Heart right ventricle (tissue), 16 donors: ENCODE data around the gene RBMS3. TPM values are rescaled to one million over a fixed set of nuclear protein-coding genes. Genes with fewer than 3 reads are reported as not detected.

ENCODE experiments used
- ATAC-seq, 8 donors: fragments of 200-7000 bp; cut with Tn5 transposase; one replicate each; pipeline ENCODE4 v1.9.1; 2020; ENCODE audit warnings: mild to moderate bottlenecking in 8 of 8, moderate library complexity in 8 of 8, moderate number of reproducible peaks in 1 of 8
- DNase-seq, 2 donors: peaks; one replicate each; pipeline ENCODE4 v3.0.0-alpha.2; 2020
- H3K27ac ChIP-seq, 10 donors: fragments of 200-600 bp; sonication (generic) in 2 of 10; one replicate each; pipeline versions ENCODE4 v1.5.0 to v1.8.0; 2020 to 2022; ENCODE audit warnings: mild to moderate bottlenecking in 3 of 10
- H3K27me3 ChIP-seq, 7 donors: fragments of 200-600 bp; one replicate each; pipeline ENCODE4 v1.8.0; 2021 to 2022; ENCODE audit warnings: mild to moderate bottlenecking in 2 of 7
- H3K36me3 ChIP-seq, 9 donors: fragments of 200-600 bp; sonication (generic) in 1 of 9; one replicate each; pipeline versions ENCODE4 v1.5.0 to v1.8.0; 2020 to 2022; ENCODE audit warnings: mild to moderate bottlenecking in 2 of 9
- H3K4me1 ChIP-seq, 9 donors: fragments of 200-600 bp; sonication (generic) in 1 of 9; one replicate each; pipeline versions ENCODE4 v1.5.0 to v1.8.0; 2020 to 2022; ENCODE audit warnings: mild to moderate bottlenecking in 4 of 9
- H3K4me3 ChIP-seq, 10 donors: fragments of 200-600 bp; sonication (generic) in 2 of 10; one replicate each; pipeline versions ENCODE4 v1.5.0 to v1.8.0; 2020 to 2022; ENCODE audit warnings: mild to moderate bottlenecking in 7 of 10, moderate library complexity in 2 of 10
- H3K9me3 ChIP-seq, 11 donors: fragments of 200-600 bp in 10 of 11; sonication (generic) in 2 of 11; one replicate each; pipeline versions ENCODE4 v1.5.0 to v1.8.0; 2013 to 2022; ENCODE audit warnings: mild to moderate bottlenecking in 2 of 11, control low read depth in 1 of 11, moderate library complexity in 1 of 11
- WGBS, 2 donors: extraction: QIAGEN DNeasy Blood & Tissue Kit; methylation state at CpG; one replicate each; pipeline ENCODE4 v1.1.7; 2013; ENCODE audit warnings: inconsistent platforms in 1 of 2; 5-methylcytosine and 5-hydroxymethylcytosine counted together
- intact Hi-C, 10 donors: fragments of 100-400 bp; cut with DNase I; formaldehyde crosslinking; loops; one replicate each; pipeline versions ENCODE4 v1.11.1 to v1.14.2; 2022
- polyA plus RNA-seq, 2 donors: library from polyadenylated mRNA; stranded (reverse); fragments of 200-250 nt; gene quantifications; one replicate each; pipeline ENCODE4 v1.2.3, GENCODE V29; 2013
- total RNA-seq, 10 donors: library from RNA; stranded (reverse); fragmentation: NEBNext Ultra II Directional in 3 of 10; extraction: Animal tissue kit (Norgen Biotek cat#: 25700) in 3 of 10; gene quantifications; one replicate each; pipeline versions ENCODE4 v1.2.1 to v1.2.4, GENCODE V29; 2021 to 2023
- TF ChIP-seq, protein P1 (sequence below), 9 donors: fragments of 200-600 bp; sonication (generic) in 2 of 9; IDR thresholded peaks; one replicate each; pipeline versions ENCODE4 v1.5.0 to v1.8.0; 2021 to 2022; ENCODE audit warnings: antibody characterized with exemption in 9 of 9, mild to moderate bottlenecking in 5 of 9, moderate library complexity in 1 of 9
- donor health status: Arrhythmogenic right ventricular cardiomyopathy.
- donor health status: ischemic (EF 13 %, LVEDD 7.1; RV severe dilation, severe dysfunction).
- donor health status: healthy with polysubstance abuse.
- donor health status: DM: no; HTN: yes; CAD: no.
- donor health status: DM: no; HTN: no; CAD: no.
- donor health status: ischemic (EF 25% LVEDD 6.9; RV normal size, moderate dysfunction).
- donor health status: ischemic (EF 25% LVEDD 5.7; RV mildly dilated, moderate dysfunction).
- donor health status: healthy.
- donor health status: DM: yes; HTN: yes; CAD: no.
- donor health status: Ischemic cardiomyopathy.
- donor health status: ischemic (EF 35%, LVEDD 5.7; RV mildly dilated, moderate dysfunction).
- donor health status: nonischemic (EF 11% LVEDD 7.7; RV severe dilation, severe dysfunction).
- donor health status: DM: yes; HTN: yes; CAD: no.
- donor health status: PGD.
- donor health status: ischemic (EF 29% LVEDD 5.4; RV normal size, mild dysfunction).
- donor health status: nonischemic (EF 23%, LVEDD 6.1; RV moderate dilation, normal function).

Gene RBMS3
- total and polyA plus RNA-seq, 12 donors = 3.2 to 41.1 (median 26.4) TPM

DNA sequence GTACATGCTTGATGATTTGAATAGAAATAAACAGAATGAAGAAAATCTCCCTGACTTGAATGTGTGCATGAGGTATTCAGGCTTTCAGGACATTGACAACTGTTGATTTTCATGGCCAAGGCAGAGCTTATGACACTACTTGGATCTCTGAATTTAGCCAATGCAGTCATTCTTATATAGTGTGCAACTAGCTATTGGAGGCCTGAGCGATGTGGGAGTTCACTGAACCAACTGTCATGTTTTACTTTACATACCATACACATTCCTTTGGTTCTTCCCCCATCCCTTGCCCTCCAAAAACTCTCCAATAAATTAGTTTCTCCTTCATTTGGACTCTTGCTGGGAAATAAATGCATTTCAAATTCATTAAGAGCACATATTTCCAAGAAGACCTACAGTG is 460.4 kb downstream of the RBMS3 start:
- peaks cover 0 to 16% (median 6%) of the 10 kb centered on the region in 9 donors for H3K4me1 ChIP-seq
- DNase-seq = no peak
- H3K36me3 ChIP-seq = peaks cover 0 to 15% (median 0%) of the 10 kb centered on the region in 9 donors
- intact Hi-C loops = no loop called here
- H3K27ac ChIP-seq = no peak overlapping the region
- H3K9me3 ChIP-seq = no peaks in the 10 kb centered on the region
- WGBS, 2 donors = 97 to 98% methylated on average over 1 of the region's 1 CpG
- no peak overlapping the region for H3K4me3 ChIP-seq
- no peak for ATAC-seq
- TF ChIP-seq, protein P1, sequence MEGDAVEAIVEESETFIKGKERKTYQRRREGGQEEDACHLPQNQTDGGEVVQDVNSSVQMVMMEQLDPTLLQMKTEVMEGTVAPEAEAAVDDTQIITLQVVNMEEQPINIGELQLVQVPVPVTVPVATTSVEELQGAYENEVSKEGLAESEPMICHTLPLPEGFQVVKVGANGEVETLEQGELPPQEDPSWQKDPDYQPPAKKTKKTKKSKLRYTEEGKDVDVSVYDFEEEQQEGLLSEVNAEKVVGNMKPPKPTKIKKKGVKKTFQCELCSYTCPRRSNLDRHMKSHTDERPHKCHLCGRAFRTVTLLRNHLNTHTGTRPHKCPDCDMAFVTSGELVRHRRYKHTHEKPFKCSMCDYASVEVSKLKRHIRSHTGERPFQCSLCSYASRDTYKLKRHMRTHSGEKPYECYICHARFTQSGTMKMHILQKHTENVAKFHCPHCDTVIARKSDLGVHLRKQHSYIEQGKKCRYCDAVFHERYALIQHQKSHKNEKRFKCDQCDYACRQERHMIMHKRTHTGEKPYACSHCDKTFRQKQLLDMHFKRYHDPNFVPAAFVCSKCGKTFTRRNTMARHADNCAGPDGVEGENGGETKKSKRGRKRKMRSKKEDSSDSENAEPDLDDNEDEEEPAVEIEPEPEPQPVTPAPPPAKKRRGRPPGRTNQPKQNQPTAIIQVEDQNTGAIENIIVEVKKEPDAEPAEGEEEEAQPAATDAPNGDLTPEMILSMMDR (IDR thresholded peaks at IDR 0.05) = no peak
- no peaks in the 10 kb centered on the region for H3K27me3 ChIP-seq

DNA sequence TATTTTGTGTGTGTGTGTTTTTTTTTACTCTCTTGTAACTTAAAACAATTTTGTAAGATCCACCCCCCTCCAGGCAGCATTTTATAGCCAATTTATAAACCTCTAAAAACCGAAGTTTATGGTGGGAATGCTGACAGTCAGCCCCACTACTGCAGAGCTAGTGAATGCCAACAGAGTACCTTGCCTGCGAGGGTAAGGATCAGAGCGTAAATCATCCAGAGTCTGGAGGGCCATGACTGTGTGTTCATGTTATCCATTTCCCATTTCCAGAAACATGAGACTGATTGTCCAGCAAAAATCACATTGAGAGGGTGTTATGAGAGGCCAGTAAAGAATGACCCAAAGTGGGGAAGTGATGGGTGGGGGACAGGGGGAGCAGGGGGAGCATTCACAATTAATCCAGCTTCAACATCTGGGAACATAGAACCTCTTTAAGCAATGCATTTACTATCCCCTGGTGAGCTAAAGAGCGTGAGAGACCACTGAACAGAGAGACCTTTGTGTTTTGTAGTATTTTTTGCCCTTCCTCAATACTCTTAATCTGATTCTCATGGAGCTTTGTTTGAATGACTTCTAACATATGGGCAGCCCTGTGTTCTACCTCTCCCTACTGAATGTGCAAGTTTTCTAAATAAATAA is 464.5 kb downstream of the RBMS3 start:
- ATAC-seq (no peak), DNase-seq (no peak)
- 92 to 96% methylated on average over 4 of the region's 4 CpGs for WGBS, 2 donors
- Histone ChIP-seq H3K4me3 (no peak overlapping the region), H3K36me3 (peaks cover 0 to 7% (median 0%) of the 10 kb centered on the region in 9 donors), H3K27me3 (no peaks in the 10 kb centered on the region), H3K27ac (peak overlapping the region in 2 of 10 donors; percentile 0 to 53), H3K4me1 (peaks cover 0 to 53% (median 22%) of the 10 kb centered on the region in 9 donors), H3K9me3 (no peaks in the 10 kb centered on the region)
- TF ChIP-seq, protein P1 (IDR thresholded peaks at IDR 0.05) = no peak
- intact Hi-C loops = loop anchor here in 1 of 10 donors (5.0 kb wide), 1 partner anchor 33 kb away; no protein-coding TSS in a partner anchor

DNA sequence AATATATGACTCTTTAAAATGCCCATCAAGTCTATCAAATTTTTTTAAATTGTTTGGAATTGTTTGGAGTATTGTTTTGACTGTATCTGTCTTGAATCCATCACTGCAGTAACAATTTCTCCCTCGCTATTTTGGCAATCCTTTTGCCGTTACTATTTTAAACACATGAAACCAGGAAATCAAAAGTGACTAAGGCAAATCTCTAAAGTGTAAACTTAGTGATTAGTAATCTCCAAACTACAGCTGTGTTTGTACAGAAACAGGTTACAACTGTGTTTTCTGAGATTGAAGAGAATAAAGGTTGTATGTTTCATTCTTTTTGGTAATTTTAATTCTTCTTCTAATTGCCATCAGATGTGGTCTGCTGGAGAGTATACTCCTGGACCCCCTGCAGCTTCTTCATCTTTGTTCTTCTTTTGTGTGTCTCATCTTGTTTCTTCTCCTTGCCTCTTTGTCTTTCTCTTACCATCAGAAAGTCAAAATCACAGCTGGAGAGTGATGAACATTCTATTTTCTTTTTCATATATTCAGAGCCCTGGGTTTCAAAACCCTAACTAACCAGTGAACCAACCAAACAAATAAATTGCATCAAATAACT is 465.4 kb downstream of the RBMS3 start:
- Histone ChIP-seq H3K27me3 (no peaks in the 10 kb centered on the region), H3K9me3 (no peaks in the 10 kb centered on the region), H3K4me3 (no peak overlapping the region), H3K4me1 (peaks cover 0 to 53% (median 22%) of the 10 kb centered on the region in 9 donors), H3K27ac (peak overlapping the region in 5 of 10 donors; percentile 0 to 53 (median 37)), H3K36me3 (no peaks in the 10 kb centered on the region)
- TF ChIP-seq, protein P1 (IDR thresholded peaks at IDR 0.05) = no peak
- intact Hi-C loops = loop anchor here in 1 of 10 donors (5.0 kb wide), 1 partner anchor 34 kb away; no protein-coding TSS in a partner anchor
- WGBS, 2 donors = 10 to 22% methylated on average over 2 of the region's 2 CpGs
- DNase-seq (no peak), ATAC-seq (peak in 4 of 8 donors; percentile 42 to 63 (median 48))

DNA sequence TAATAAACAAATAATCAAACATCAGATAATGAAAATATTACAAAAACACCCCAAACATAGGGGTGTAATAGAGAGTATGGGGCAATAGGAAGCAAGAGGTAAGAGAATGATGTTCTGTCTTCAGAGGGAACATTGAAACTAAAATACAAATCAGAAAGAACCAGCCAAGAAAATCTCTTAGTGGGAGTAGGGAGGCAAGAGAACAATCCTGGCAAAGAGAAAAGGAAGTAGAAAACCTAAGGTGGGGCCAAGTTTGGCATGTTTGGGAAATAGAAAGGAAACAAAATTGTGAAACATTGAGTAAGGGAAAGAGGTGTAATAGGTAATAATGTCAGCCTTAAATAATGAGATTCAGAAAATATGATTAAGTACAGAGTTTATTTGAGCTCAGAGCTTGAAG is 467.1 kb downstream of the RBMS3 start:
- H3K9me3 ChIP-seq = no peaks in the 10 kb centered on the region
- no peak overlapping the region for H3K4me3 ChIP-seq
- peak in 6 of 8 donors; percentile 16 to 77 (median 41) for ATAC-seq
- H3K27ac ChIP-seq = peak overlapping the region in 8 of 10 donors; percentile 23 to 60 (median 47)
- intact Hi-C loops = loop anchor here in 1 of 10 donors (5.0 kb wide), 1 partner anchor 36 kb away; no protein-coding TSS in a partner anchor
- H3K36me3 ChIP-seq = no peaks in the 10 kb centered on the region
- TF ChIP-seq, protein P1 (IDR thresholded peaks at IDR 0.05) = no peak
- H3K27me3 ChIP-seq = no peaks in the 10 kb centered on the region
- H3K4me1 ChIP-seq = peaks cover 0 to 62% (median 30%) of the 10 kb centered on the region in 9 donors
- peak in 1 of 2 donors; percentile 11 for DNase-seq
